GM19452 (cell line): ENCODE data around the gene MGLL.

ENCODE experiments used
- ATAC-seq: cut with Tn5 transposase; IDR thresholded peaks from one replicate; pipeline ENCODE4 v1.9.1; 2021; ENCODE audit not compliant: unreplicated experiment

MGLL gene

GRCh38 chr3:127730666-127731295 lies 91.5 kb downstream of the MGLL start:
- ATAC-seq: no peak

GRCh38 chr3:127730171-127730570 lies 92.1 kb downstream of the MGLL start:
- no peak for ATAC-seq

GRCh38 chr3:127729556-127730056 lies 92.7 kb downstream of the MGLL start:
- no peak for ATAC-seq

- ATAC-seq: no peak
Measured at GRCh38 chr3:127728417-127729015, 93.8 kb downstream of the MGLL start.

- no peak for ATAC-seq
Measured at GRCh38 chr3:127726894-127727293, 95.4 kb downstream of the MGLL start.

- ATAC-seq: no peak
Measured at GRCh38 chr3:127723011-127723567, 99.2 kb downstream of the MGLL start.

- ATAC-seq: no peak
Measured at GRCh38 chr3:127722091-127722784, 100.1 kb downstream of the MGLL start.

- ATAC-seq: no peak
Measured at GRCh38 chr3:127720985-127721935, 101.1 kb downstream of the MGLL start.

GRCh38 chr3:127720161-127720823 lies 102.0 kb downstream of the MGLL start:
- no peak for ATAC-seq

GRCh38 chr3:127719369-127719768 lies 102.9 kb downstream of the MGLL start:
- ATAC-seq: no peak

GRCh38 chr3:127718916-127719290 lies 103.4 kb downstream of the MGLL start:
- no peak for ATAC-seq

GRCh38 chr3:127718245-127718915 lies 103.9 kb downstream of the MGLL start:
- ATAC-seq: no peak

GRCh38 chr3:127717357-127718244 lies 104.7 kb downstream of the MGLL start:
- no peak for ATAC-seq

GRCh38 chr3:127716384-127716783 lies 105.9 kb downstream of the MGLL start:
- ATAC-seq: no peak

GRCh38 chr3:127715532-127715931 lies 106.8 kb downstream of the MGLL start:
- no peak for ATAC-seq

- ATAC-seq: no peak
Measured at GRCh38 chr3:127714866-127715265, 107.4 kb downstream of the MGLL start.

GRCh38 chr3:127714125-127714571 lies 108.2 kb downstream of the MGLL start:
- no peak for ATAC-seq

GRCh38 chr3:127712881-127713771 lies 109.2 kb downstream of the MGLL start:
- no peak for ATAC-seq
